Right lobe of liver (tissue), 4 donors: ENCODE measurements around the gene GOLT1A.

Experiments used
- CTCF ChIP-seq, 4 donors: fragments of 200-600 bp in 3 of 4; fragments of 450-650 bp in 1 of 4; IDR thresholded peaks; one replicate each; pipeline versions ENCODE4 v1.5.1 to v1.8.0; 2016 to 2022; ENCODE audit warnings: antibody characterized with exemption in 4 of 4, mild to moderate bottlenecking in 2 of 4
- POLR2A ChIP-seq: fragments of 450-650 bp; IDR thresholded peaks from one replicate; pipeline ENCODE4 v1.6.1; 2017; ENCODE audit warnings: antibody characterized with exemption, mild to moderate bottlenecking
- donor health status: DM: no; HTN: no; CAD: no.
- donor health status: DM: no; HTN: no; CAD: no.
- donor health status: DM: no; HTN: yes; CAD: no.

- TF ChIP-seq CTCF (IDR thresholded peaks at IDR 0.05), result no peak
- TF ChIP-seq POLR2A, result no peak
These were observed 28.1 kb upstream of the GOLT1A start for GRCh38 chr1:204241914-204242313.
